ENCODE measurements around the gene SYT14. TPM values are rescaled to one million over a fixed set of nuclear protein-coding genes. Genes with fewer than 3 reads are reported as not detected.

The SYT14 gene
- total RNA-seq, 1 experiment from 2014 or later: not detected

GRCh38 chr1:210213335-210213734 is 275.3 kb downstream of the SYT14 start:
- Histone ChIP-seq H3K9me3 (ENCODE audit: low read length) (no peaks in the 10 kb centered on the region), H2AFZ (ENCODE audit: low read length) (no peak overlapping the region), H3K4me1 (ENCODE audit: low read length) (no peaks in the 10 kb centered on the region), H4K20me1 (ENCODE audit: insufficient read depth, low read depth, low read length) (no peaks in the 10 kb centered on the region), H3K79me2 (ENCODE audit: low read length) (no peaks in the 10 kb centered on the region), H3K9ac (ENCODE audit: low read length) (no peak overlapping the region), H3K27me3 (ENCODE audit: low read length) (no peaks in the 10 kb centered on the region), H3K27ac (ENCODE audit: low read length) (no peak overlapping the region), H3K4me2 (ENCODE audit: low read depth, low read length, poor library complexity, severe bottlenecking) (no peak overlapping the region), H3K4me3 (ENCODE audit: low read length) (no peak overlapping the region), H3K36me3 (ENCODE audit: insufficient read depth, low read length) (no peaks in the 10 kb centered on the region), H3K9me2 (replicated peaks; ENCODE audit: insufficient read depth, low read length) (no peaks in the 10 kb centered on the region)
- no peak for DNase-seq

- Histone ChIP-seq H3K9ac (ENCODE audit: low read length) (no peak overlapping the region), H3K36me3 (ENCODE audit: insufficient read depth, low read length) (no peaks in the 10 kb centered on the region), H3K9me3 (ENCODE audit: low read length) (no peaks in the 10 kb centered on the region), H3K79me2 (ENCODE audit: low read length) (no peaks in the 10 kb centered on the region), H4K20me1 (ENCODE audit: insufficient read depth, low read depth, low read length) (no peaks in the 10 kb centered on the region), H3K9me2 (replicated peaks; ENCODE audit: insufficient read depth, low read length) (no peaks in the 10 kb centered on the region), H3K4me1 (ENCODE audit: low read length) (no peaks in the 10 kb centered on the region), H3K27me3 (ENCODE audit: low read length) (no peaks in the 10 kb centered on the region), H3K27ac (ENCODE audit: low read length) (no peak overlapping the region), H2AFZ (ENCODE audit: low read length) (no peak overlapping the region), H3K4me3 (ENCODE audit: low read length) (no peak overlapping the region), H3K4me2 (ENCODE audit: low read depth, low read length, poor library complexity, severe bottlenecking) (no peak overlapping the region)
- no peak for DNase-seq
Measured at GRCh38 chr1:210214573-210215409, 276.8 kb downstream of the SYT14 start.

GRCh38 chr1:210217482-210217881 is 279.5 kb downstream of the SYT14 start:
- Histone ChIP-seq H2AFZ (ENCODE audit: low read length) (no peak overlapping the region), H3K27ac (ENCODE audit: low read length) (no peak overlapping the region), H3K36me3 (ENCODE audit: insufficient read depth, low read length) (no peaks in the 10 kb centered on the region), H3K9me2 (replicated peaks; ENCODE audit: insufficient read depth, low read length) (no peaks in the 10 kb centered on the region), H3K9ac (ENCODE audit: low read length) (no peak overlapping the region), H3K27me3 (ENCODE audit: low read length) (no peaks in the 10 kb centered on the region), H3K4me2 (ENCODE audit: low read depth, low read length, poor library complexity, severe bottlenecking) (no peak overlapping the region), H3K4me3 (ENCODE audit: low read length) (no peak overlapping the region), H4K20me1 (ENCODE audit: insufficient read depth, low read depth, low read length) (no peaks in the 10 kb centered on the region), H3K9me3 (ENCODE audit: low read length) (no peaks in the 10 kb centered on the region), H3K79me2 (ENCODE audit: low read length) (no peaks in the 10 kb centered on the region), H3K4me1 (ENCODE audit: low read length) (no peaks in the 10 kb centered on the region)
- no peak for DNase-seq

- Histone ChIP-seq H4K20me1 (ENCODE audit: insufficient read depth, low read depth, low read length) (no peaks in the 10 kb centered on the region), H3K9me2 (replicated peaks; ENCODE audit: insufficient read depth, low read length) (no peaks in the 10 kb centered on the region), H3K27ac (ENCODE audit: low read length) (no peak overlapping the region), H2AFZ (ENCODE audit: low read length) (no peak overlapping the region), H3K9ac (ENCODE audit: low read length) (no peak overlapping the region), H3K4me3 (ENCODE audit: low read length) (no peak overlapping the region), H3K27me3 (ENCODE audit: low read length) (no peaks in the 10 kb centered on the region), H3K4me2 (ENCODE audit: low read depth, low read length, poor library complexity, severe bottlenecking) (no peak overlapping the region), H3K79me2 (ENCODE audit: low read length) (no peaks in the 10 kb centered on the region), H3K36me3 (ENCODE audit: insufficient read depth, low read length) (no peaks in the 10 kb centered on the region), H3K4me1 (ENCODE audit: low read length) (no peaks in the 10 kb centered on the region), H3K9me3 (ENCODE audit: low read length) (no peaks in the 10 kb centered on the region)
- DNase-seq: no peak
Measured at GRCh38 chr1:210218047-210218446, 280.0 kb downstream of the SYT14 start.

Other genes starting within 250 kb of the SYT14 start
- not detected in 2 replicates for gene HSD11B1, start 233.4 kb upstream of the SYT14 start, total RNA-seq (2014; rRNA removed; shearing (Covaris generic); ENCODE audit: low replicate concordance)
- gene TRAF3IP3, start 182.2 kb upstream of the SYT14 start, total RNA-seq (2014; rRNA removed; shearing (Covaris generic); ENCODE audit: low replicate concordance): 1.6 and 3.5 TPM in 2 replicates
- 3.2 and 4.0 TPM in 2 replicates for gene C1orf74, start 153.7 kb upstream of the SYT14 start, total RNA-seq (2014; rRNA removed; shearing (Covaris generic); ENCODE audit: low replicate concordance)
- gene IRF6, start 132.1 kb upstream of the SYT14 start, total RNA-seq (2014; rRNA removed; shearing (Covaris generic); ENCODE audit: low replicate concordance): 0.36 TPM in 1 of 2 replicates, not detected in the other
- gene UTP25, start 110.2 kb upstream of the SYT14 start, total RNA-seq (2014; rRNA removed; shearing (Covaris generic); ENCODE audit: low replicate concordance): 7.6 and 11.7 TPM in 2 replicates